AG09309 (cell line): ENCODE measurements around the gene CYBA.
A peak's percentile ranks its signal among the peaks of the same experiment; 100 is the strongest.

Experiments
- DNase-seq: peaks from one replicate; pipeline ENCODE4 v3.0.0-alpha.2; 2010; ENCODE audit warnings: low read depth
- H3K4me3 ChIP-seq: 2 replicates; pipeline ENCODE4 v1.5.1; 2011; ENCODE audit warnings: mild to moderate bottlenecking, low read depth, low read length, moderate library complexity; ENCODE audit not compliant: control insufficient read depth
- TF ChIP-seq, protein P1 (sequence below): IDR thresholded peaks from 2 replicates; pipeline ENCODE4 v1.5.1; 2011; ENCODE audit warnings: mild to moderate bottlenecking, low read depth, low read length, inconsistent platforms; ENCODE audit not compliant: insufficient read depth, control insufficient read depth; ENCODE audit errors: missing control alignments

Gene CYBA

DNA sequence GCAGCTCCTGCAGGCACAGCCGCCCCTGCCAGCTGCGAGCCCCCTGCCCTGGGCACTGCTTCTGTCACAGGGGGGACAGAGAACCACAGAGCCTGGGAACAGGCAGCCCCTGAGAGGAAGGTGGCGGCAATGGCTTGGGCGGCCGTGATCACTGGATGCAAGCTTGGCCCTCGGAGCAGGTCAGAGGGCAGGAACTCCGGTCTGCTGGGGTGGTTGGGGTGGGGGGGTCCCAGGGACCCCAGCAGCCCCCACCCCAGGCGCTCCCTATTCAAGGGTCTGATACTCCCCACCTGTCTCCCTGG is 1.9 kb upstream of the CYBA start:
- no peak for DNase-seq
- H3K4me3 ChIP-seq, result no peak overlapping the region
- TF ChIP-seq, protein P1, sequence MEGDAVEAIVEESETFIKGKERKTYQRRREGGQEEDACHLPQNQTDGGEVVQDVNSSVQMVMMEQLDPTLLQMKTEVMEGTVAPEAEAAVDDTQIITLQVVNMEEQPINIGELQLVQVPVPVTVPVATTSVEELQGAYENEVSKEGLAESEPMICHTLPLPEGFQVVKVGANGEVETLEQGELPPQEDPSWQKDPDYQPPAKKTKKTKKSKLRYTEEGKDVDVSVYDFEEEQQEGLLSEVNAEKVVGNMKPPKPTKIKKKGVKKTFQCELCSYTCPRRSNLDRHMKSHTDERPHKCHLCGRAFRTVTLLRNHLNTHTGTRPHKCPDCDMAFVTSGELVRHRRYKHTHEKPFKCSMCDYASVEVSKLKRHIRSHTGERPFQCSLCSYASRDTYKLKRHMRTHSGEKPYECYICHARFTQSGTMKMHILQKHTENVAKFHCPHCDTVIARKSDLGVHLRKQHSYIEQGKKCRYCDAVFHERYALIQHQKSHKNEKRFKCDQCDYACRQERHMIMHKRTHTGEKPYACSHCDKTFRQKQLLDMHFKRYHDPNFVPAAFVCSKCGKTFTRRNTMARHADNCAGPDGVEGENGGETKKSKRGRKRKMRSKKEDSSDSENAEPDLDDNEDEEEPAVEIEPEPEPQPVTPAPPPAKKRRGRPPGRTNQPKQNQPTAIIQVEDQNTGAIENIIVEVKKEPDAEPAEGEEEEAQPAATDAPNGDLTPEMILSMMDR, result no peak

DNA sequence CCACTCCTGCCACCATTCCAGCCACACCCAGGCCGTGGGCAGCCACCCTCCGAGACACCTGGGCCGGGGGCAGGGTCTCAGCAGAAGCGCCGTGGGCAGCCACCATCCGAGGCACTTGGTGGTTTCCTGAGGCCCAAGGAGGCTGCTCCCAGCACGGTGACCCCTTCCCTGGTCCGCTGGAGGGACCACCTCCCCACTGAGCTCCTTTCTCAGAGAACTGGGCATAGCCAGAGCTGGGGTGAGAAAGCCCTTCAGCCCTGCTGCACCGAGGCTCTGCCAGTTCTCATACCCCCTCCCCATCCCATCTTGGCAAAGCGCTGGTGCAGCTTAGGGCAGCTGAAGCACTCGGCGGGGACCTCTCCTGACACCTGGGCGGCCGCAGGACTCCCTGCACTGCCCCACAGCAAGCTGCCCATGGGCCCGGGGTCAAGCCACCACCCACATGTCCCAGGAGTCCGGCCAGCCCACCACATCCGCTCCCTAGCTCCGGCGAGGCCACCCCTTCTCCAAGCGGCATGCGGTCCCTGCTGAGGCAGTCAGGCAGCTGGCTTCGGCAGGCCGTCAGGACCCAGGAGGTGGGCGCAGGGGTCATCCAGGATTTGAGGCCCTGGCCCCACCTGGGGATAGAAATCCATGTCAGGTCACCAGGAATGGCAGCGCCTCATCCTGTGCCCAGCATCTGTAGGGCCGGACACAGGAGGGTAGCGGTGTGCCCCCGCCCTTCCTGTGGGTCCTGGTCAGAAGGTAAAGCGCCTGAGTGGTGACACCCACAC is 1.3 kb upstream of the CYBA start:
- DNase-seq, result no peak
- TF ChIP-seq, protein P1, result no peak
- H3K4me3 ChIP-seq, result no peak overlapping the region

DNA sequence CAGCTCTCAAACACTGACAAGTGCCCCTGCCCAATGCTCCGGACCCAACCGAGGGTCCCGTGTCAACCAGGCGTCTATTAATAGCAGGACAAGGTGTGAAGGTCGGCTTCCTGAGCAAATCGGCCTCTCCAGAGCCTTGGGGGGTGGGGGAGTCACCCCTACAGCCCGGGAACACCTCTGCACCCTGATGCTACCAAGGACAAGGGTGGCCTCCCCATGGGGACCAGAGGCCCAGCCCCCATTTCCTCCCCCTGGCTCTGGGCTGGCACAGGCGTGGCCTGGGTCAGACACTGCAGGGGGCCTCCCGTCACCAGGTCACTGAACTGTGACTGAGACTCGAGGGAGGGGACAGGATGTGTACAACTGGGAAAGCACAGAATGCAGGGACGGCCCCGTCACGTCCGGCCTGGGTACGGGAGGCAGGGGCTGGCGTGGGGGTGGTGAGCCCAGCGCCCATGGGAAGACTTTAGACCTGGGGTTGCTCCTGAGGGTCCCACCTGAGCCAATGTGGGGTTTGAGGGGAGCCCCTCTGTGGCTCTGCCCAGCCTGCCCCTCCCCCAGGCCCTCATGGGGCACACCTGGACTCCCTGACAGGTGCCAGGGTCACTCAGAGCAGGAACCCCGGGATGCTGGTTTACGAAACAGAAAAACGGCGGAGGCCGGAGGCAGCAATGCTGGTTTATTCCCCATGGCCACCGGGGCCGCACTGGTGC is 579 bp upstream of the CYBA start:
- no peak for DNase-seq
- peak overlapping the region; percentile 81 for H3K4me3 ChIP-seq
- TF ChIP-seq, protein P1, result no peak

DNA sequence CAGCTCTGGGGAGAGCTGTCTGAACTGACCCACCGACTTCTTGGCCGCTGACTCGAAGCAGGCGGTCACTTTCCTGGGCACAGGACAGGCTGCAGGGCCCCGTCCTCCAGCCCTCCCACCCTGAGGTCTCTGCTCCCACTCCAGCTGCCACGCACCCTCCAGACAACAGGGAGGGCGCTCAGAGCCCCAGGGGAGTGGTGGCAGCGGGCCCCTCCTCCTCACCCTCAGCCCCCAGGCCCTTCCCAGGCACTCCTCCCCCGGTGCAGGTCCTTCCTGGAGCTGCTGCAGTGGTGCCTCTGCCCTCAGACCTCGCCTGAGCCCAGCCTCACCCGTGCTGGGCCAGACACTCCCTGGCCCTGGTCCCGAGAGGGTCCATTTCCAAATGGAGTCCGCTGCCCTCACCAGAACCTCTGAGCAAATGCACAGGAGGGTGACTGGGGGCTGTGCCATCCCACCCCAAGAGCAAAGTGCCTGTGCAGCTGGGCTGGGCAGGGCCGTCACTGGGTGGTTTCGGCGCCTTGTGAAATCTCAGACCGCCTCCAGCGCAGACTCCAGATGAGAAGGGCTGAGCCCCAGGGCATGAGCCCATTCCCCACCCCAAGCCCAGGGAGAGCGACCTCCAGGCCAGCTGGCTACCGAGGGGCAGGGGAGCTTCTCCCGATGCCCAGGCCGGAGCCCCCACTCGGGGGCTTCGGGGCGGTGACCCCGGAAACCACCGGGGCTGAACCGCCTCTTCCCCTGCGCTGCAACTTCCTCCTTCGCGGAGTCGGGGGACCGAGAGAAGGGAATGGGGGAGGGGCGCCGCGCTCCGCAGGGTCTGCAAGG is 717 bp downstream of the CYBA start:
- no peak for DNase-seq
- TF ChIP-seq, protein P1, result no peak
- peak overlapping the region; percentile 81 for H3K4me3 ChIP-seq

DNA sequence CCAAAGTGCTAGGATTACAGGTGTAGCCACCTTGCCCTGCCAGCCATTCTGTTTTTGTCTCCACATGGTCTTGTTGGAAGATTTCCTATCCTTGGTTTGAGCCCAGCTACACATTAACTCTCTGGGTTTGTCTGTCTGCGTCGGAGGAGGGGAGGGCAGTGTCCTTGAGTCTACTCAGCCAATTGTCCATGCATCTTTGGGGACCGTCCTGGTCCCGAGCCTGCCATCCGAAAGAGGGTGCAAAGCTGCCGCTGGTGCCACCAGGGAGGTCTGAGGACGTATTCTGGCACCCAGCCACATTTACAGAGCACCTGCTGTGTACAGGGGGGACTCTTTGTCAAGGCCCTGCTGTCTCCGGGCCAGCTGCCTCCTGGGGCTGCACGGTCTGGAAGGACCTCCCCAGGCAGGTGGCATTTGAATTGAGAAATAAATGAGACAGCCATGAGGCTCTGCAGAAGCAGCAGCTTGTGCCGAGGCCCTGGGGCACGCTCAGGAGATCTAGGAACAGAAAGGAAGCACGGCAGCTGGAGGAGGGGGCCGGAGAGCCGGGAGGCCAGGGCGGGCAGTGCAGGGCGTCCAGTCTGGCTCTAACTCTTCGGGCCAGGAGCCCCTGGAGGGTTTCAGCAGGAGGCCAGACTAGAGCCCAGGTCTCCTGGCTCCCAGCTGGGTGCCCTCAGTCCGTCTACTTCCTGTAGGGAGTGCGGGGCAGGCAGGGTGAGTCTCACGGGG is 1.5 kb downstream of the CYBA start:
- DNase-seq, result no peak
- TF ChIP-seq, protein P1, result no peak
- H3K4me3 ChIP-seq, result peak overlapping the region; percentile 81; the same call in 1 of the 2 replicates
